Endothelial cell (in vitro differentiated cells): ENCODE results near the gene SETDB1. TPM values are rescaled to one million over a fixed set of nuclear protein-coding genes. Genes with fewer than 3 reads are reported as not detected.
"Not testable (repeated sequence)": the region's sequence is repeated elsewhere in the genome, so short reads cannot be mapped to it uniquely, and the experiment has no call there.

Experiments used
- DNase-seq: peaks from one replicate; pipeline ENCODE4 v3.0.0; 2021; ENCODE audit warnings: low spot score
- H3K27ac Mint-ChIP-seq: one replicate; pipeline ENCODE4 v1.8.0; 2021; ENCODE audit warnings: mixed read lengths, inconsistent platforms; ENCODE audit not compliant: unreplicated experiment
- H3K27me3 Mint-ChIP-seq: one replicate; pipeline ENCODE4 v1.8.0; 2021; ENCODE audit warnings: mild to moderate bottlenecking, moderate library complexity, mixed read lengths, inconsistent platforms; ENCODE audit not compliant: unreplicated experiment
- H3K36me3 Mint-ChIP-seq: one replicate; pipeline ENCODE4 v1.8.0; 2021; ENCODE audit warnings: mild to moderate bottlenecking, low read depth, mixed read lengths, inconsistent platforms; ENCODE audit not compliant: unreplicated experiment
- H3K4me1 Mint-ChIP-seq: one replicate; pipeline ENCODE4 v1.8.0; 2021; ENCODE audit warnings: mild to moderate bottlenecking, mixed read lengths, inconsistent platforms; ENCODE audit not compliant: unreplicated experiment
- H3K4me3 Mint-ChIP-seq: one replicate; pipeline ENCODE4 v1.8.0; 2021; ENCODE audit warnings: mild to moderate bottlenecking, mixed read lengths, inconsistent platforms; ENCODE audit not compliant: unreplicated experiment
- H3K9me3 Mint-ChIP-seq: one replicate; pipeline ENCODE4 v1.8.0; 2021; ENCODE audit warnings: mixed read lengths, inconsistent platforms; ENCODE audit not compliant: unreplicated experiment
- long read RNA-seq: library from polyadenylated mRNA; unstranded; transcript quantifications from one replicate; pipeline ENCODE4 v2.0.0, GENCODE V29; 2020; ENCODE audit not compliant: unreplicated experiment
- total RNA-seq: library from RNA; stranded (reverse); fragmentation: NEBNext Ultra II Directional; extraction: Animal tissue kit (Norgen Biotek cat#: 25700); gene quantifications from one replicate; pipeline ENCODE4 v1.2.1, GENCODE V29; 2021; ENCODE audit not compliant: unreplicated experiment
- TF ChIP-seq, protein P1 (sequence below): fragments of 200-600 bp; sonication (generic); IDR thresholded peaks from one replicate; pipeline ENCODE4 v1.5.0; 2021; ENCODE audit warnings: antibody characterized with exemption; ENCODE audit not compliant: unreplicated experiment

Gene SETDB1
- 50.6 TPM for total RNA-seq
- long read RNA-seq, partial matches to known transcripts, result 3 of 5 reads
- long read RNA-seq, other reads (novel, unspliced or antisense), result 1 of 5 reads

DNA sequence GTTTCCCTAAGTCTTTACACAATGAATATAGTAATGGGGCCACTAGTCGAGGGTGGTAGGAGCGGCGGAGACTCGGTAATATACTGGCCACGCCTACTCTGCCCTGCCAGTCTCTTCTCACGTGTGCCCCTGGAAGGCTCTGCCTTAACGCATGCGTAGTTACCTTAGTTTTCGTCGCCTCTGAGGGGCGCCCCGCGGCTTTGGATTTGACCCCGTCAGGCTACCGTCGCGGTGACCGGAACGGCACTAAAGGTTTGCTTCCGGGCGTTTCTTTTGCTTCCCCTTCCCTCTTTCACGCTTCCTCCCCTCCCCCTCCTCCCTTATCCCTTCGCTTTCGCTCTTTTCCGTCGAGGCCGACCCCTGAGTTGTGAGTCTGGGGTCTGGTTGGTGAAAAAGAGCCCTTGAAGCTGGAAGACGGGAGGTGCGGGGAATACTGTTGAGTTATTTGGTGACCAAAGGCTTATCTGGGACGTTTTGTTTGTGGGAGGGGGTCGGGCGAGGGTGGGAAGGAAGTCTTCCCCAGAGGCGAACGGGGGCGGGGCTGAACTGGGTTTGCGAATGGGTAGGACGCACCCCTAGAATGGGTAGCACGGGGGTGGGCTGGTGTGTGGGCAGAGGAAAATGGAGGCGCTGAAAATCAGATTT is at the start of gene SETDB1:
SETDB1 (plus strand) TSS at position 267 of the 645 bp plus-strand sequence. CDS start 1,352 bp downstream, outside the sequence.
- peaks cover 33% of the 10 kb centered on the region for H3K36me3 Mint-ChIP-seq
- H3K27ac Mint-ChIP-seq, result peak within 1 kb of the TSS; percentile 97
- H3K9me3 Mint-ChIP-seq, result no peaks in the 10 kb centered on the region
- TF ChIP-seq, protein P1, sequence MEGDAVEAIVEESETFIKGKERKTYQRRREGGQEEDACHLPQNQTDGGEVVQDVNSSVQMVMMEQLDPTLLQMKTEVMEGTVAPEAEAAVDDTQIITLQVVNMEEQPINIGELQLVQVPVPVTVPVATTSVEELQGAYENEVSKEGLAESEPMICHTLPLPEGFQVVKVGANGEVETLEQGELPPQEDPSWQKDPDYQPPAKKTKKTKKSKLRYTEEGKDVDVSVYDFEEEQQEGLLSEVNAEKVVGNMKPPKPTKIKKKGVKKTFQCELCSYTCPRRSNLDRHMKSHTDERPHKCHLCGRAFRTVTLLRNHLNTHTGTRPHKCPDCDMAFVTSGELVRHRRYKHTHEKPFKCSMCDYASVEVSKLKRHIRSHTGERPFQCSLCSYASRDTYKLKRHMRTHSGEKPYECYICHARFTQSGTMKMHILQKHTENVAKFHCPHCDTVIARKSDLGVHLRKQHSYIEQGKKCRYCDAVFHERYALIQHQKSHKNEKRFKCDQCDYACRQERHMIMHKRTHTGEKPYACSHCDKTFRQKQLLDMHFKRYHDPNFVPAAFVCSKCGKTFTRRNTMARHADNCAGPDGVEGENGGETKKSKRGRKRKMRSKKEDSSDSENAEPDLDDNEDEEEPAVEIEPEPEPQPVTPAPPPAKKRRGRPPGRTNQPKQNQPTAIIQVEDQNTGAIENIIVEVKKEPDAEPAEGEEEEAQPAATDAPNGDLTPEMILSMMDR, result no peak
- H3K4me3 Mint-ChIP-seq, result peak within 1 kb of the TSS; percentile 97
- DNase-seq, result peak; percentile 89
- peaks cover 3% of the 10 kb centered on the region for H3K27me3 Mint-ChIP-seq
- peaks cover 20% of the 10 kb centered on the region for H3K4me1 Mint-ChIP-seq

DNA sequence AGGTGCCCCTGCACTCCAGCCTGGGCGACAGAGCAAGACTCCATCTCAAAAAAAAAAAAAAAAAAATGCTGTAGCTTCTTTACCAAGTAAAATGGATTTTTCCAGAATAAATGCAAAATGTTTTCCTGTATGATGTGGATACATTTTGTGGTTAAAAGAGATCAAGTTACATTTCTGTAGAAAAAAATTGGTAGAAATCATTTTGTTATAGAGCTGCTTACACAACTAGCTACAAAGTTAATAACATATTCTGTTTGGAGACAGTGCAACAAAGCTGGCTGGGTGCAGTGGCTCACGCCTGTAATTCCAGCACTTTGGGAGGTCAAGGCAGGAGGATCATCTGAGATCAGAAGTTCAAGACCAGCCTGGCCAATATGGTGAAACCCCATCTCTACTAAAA is 47.2 kb upstream of the SETDB1 start:
- DNase-seq, H3K27ac Mint-ChIP-seq, H3K4me3 Mint-ChIP-seq, H3K36me3 Mint-ChIP-seq, H3K9me3 Mint-ChIP-seq, H3K27me3 Mint-ChIP-seq: not testable (repeated sequence)
- H3K4me1 Mint-ChIP-seq, result peaks cover 14% of the 10 kb centered on the region

DNA sequence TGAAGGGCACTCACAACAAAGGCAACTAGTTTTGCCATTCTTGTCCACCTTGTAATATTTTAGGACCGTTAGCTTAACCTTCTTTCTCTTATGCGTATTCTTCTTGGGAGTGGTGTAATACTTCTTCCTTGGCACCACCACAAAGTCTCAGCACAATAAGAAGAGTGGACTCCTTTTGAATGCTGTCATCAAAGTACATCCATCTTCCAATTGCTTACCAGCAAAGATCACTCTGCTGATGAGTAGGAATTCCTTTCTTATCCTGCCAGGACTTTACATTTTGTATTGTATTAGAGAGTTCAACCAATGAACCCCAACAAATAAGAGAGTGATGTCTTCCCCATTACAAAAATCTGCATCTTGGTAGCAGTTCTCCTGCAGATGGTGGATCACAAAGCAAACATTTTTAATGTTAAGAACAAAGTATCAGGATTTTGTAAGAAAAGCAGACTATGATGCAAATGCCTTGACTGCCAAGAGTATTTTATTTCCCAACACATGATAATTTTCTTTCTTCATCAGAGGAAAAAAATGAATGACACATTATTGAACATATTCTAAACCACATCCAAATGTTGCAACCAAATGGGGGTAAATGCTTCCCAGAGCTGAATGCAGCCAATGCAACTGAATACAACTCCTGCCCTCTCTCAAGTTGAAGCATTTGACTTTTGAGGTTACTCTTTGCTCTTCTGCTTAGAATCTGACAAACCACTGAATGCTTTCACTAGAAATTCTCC is 44.7 kb upstream of the SETDB1 start:
- no peaks in the 10 kb centered on the region for H3K4me1 Mint-ChIP-seq
- DNase-seq, result no peak

DNA sequence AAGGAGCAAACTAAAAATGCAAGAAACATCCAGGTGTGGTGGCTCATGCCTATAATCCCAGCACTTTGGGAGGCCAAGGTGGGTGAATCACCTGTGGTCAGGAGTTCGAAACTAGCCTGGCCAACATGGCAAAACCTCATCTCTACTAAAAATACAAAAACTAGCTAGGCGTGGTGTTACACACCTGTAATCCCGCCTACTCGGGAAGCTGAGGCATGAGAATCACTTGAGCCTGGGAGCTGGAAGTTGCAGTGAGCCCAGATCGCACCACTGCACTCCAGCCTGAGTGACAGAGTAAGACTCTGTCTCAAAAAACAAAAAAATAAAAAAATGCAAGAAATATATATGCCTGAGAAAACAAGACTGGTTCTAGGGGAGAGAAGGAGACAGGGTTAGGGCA is 43.0 kb upstream of the SETDB1 start:
- not testable (repeated sequence) for H3K9me3 Mint-ChIP-seq, DNase-seq, H3K27ac Mint-ChIP-seq, H3K36me3 Mint-ChIP-seq, H3K4me3 Mint-ChIP-seq, H3K27me3 Mint-ChIP-seq, H3K4me1 Mint-ChIP-seq

More for the DNA sequence above, 44.7 kb upstream of the SETDB1 start:
- no peaks in the 10 kb centered on the region for H3K27me3 Mint-ChIP-seq
- no peaks in the 10 kb centered on the region for H3K36me3 Mint-ChIP-seq
- no peak overlapping the region for H3K4me3 Mint-ChIP-seq
- TF ChIP-seq, protein P1, result no peak
- H3K9me3 Mint-ChIP-seq, result no peaks in the 10 kb centered on the region
- no peak overlapping the region for H3K27ac Mint-ChIP-seq

DNA sequence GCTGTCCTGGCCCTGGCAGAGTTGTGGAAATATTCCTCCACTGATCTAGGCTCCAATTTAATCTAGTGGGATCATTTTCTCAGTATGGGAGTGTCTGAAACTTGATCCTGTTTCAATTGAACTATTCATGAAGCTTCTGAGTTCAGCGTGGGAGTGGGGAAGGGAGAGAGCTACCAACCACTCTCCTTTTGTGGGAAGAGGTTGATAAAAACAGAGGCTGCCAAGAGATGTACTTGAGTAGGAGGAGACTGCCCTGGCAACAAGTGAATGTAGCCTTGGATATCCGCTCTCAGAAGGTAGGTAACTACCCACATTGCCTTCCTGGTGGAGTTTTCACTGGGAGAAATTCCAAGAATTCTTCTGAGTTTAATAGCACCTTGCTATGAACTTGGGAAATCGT is 39.1 kb upstream of the SETDB1 start, which contains the start of gene CTXND2:
CTXND2 (plus strand) TSS at position 119 of the 400 bp plus-strand sequence. CDS start 25,179 bp downstream, outside the sequence.
- H3K4me3 Mint-ChIP-seq, result no peak within 1 kb of the TSS
- no peaks in the 10 kb centered on the region for H3K9me3 Mint-ChIP-seq
- no peak for DNase-seq
- H3K4me1 Mint-ChIP-seq, result no peaks in the 10 kb centered on the region
- H3K27me3 Mint-ChIP-seq, result no peaks in the 10 kb centered on the region
- H3K36me3 Mint-ChIP-seq, result no peaks in the 10 kb centered on the region
- H3K27ac Mint-ChIP-seq, result no peak within 1 kb of the TSS
- TF ChIP-seq, protein P1, result no peak

DNA sequence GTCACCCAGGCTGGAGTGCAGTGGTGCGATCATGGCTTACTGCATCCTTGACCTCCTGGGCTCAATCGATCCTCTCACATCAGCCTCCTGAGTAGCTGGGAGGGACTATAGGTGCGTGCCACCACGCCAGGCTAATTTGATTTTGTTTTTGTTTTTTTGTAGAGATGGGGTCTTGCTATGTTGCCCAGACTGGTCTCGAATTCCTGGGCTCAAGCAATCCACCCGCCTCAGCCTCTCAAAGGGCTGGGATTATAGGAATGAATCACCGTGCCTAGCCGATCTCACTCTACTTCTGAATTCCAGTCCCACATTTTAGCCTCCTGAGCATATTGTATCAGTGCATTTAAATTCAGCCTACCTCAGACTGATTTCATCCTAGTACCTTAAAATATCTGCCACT is 37.4 kb upstream of the SETDB1 start:
- Mint-ChIP-seq H3K27me3 (no peaks in the 10 kb centered on the region), H3K27ac (no peak overlapping the region), H3K9me3 (no peaks in the 10 kb centered on the region), H3K4me1 (no peaks in the 10 kb centered on the region), H3K36me3 (no peaks in the 10 kb centered on the region), H3K4me3 (no peak overlapping the region)
- TF ChIP-seq, protein P1, result no peak
- no peak for DNase-seq
